HepG2 (cell line): Measurements from ENCODE around the gene PKNOX2. TPM values are rescaled to one million over a fixed set of nuclear protein-coding genes. Genes with fewer than 3 reads are reported as not detected.

Experiments used
- ATAC-seq: fragments of 200-7000 bp; cut with Tn5 transposase; 3 replicates; pipeline ENCODE4 v1.9.1; 2020; ENCODE audit warnings: mild to moderate bottlenecking, moderate library complexity
- BruUV-seq: library from RNA; stranded (reverse); fragments of 400-500 nt; replicated peaks from 2 replicates; lab custom pipeline; 2021; lab: Mats Ljungman, UMichigan
- CTCF ChIA-PET: fragments of 300-600 bp; formaldehyde crosslinking; extraction: SDS; loops from one replicate; lab custom pipeline; 2021; ENCODE audit warnings: low total read pairs, inconsistent platforms, low intra/inter-chr PET ratio; lab: Yijun Ruan, JAX
- POLR2A ChIA-PET: fragments of 350-600 bp; sonication (Branson Sonifier 250); formaldehyde crosslinking; loops from one replicate; lab custom pipeline; 2020; ENCODE audit warnings: antibody characterized with exemption, inconsistent platforms; lab: Yijun Ruan, JAX
- DNase-seq: peaks from one replicate; pipeline ENCODE4 v3.0.0-alpha.2; 2015; ENCODE audit warnings: low spot score
- FAIRE-seq: peaks from 3 replicates; lab custom pipeline; 2011; peaks lifted over from hg19 to GRCh38; lab: Jason Lieb, UNC
- H2AFZ ChIP-seq: one replicate; pipeline ENCODE4 v1.6.1; 2011; ENCODE audit warnings: low read length, inconsistent platforms
- H3K27ac ChIP-seq: fragments of 300-600 bp; 3 replicates; pipeline ENCODE4 v1.8.0; 2011; ENCODE audit warnings: mixed run types, mild to moderate bottlenecking, mixed read lengths, low read length, inconsistent platforms; ENCODE audit not compliant: insufficient read depth; ENCODE audit errors: extremely low read length
- H3K27me3 ChIP-seq, 2 experiments: fragments of 200-600 bp in 1 of 2; 2 replicates in 1 of 2; 3 replicates in 1 of 2; pipeline versions ENCODE4 v1.6.0 to v1.8.0; 2011; ENCODE audit warnings: low read length in 2 of 2, mild to moderate bottlenecking in 2 of 2, moderate library complexity in 2 of 2, inconsistent platforms in 1 of 2; ENCODE audit not compliant: insufficient read depth in 2 of 2, control insufficient read depth in 1 of 2
- H3K36me3 ChIP-seq, 2 experiments: fragments of 200-600 bp in 1 of 2; replicated peaks in 1 of 2; 2 replicates in 1 of 2; 3 replicates in 1 of 2; pipeline versions ENCODE4 v1.5.1 to v1.8.0; 2011; ENCODE audit warnings: low read length in 2 of 2, inconsistent platforms in 1 of 2; ENCODE audit not compliant: insufficient read depth in 2 of 2, control insufficient read depth in 1 of 2
- H3K4me1 ChIP-seq: 2 replicates; pipeline ENCODE4 v1.5.1; 2012; ENCODE audit warnings: low read length, inconsistent platforms; ENCODE audit not compliant: insufficient read depth
- H3K4me2 ChIP-seq: 2 replicates; pipeline ENCODE4 v1.6.0; 2011; ENCODE audit warnings: low read depth, low read length, inconsistent platforms
- H3K4me3 ChIP-seq, 3 experiments: fragments of 200-600 bp in 1 of 3; sonication (generic), shearing (Covaris generic) in 1 of 3; replicated peaks in 1 of 3; 2 replicates each; pipeline ENCODE4 v1.5.1; 2011 to 2016; ENCODE audit warnings: low read length in 3 of 3, inconsistent platforms in 2 of 3, low read depth in 2 of 3, mild to moderate bottlenecking in 2 of 3, control low read depth in 1 of 3, mixed read lengths in 1 of 3; ENCODE audit not compliant: insufficient read depth in 1 of 3
- H3K79me2 ChIP-seq: one replicate; pipeline ENCODE4 v1.6.1; 2011; ENCODE audit warnings: low read length, inconsistent platforms; ENCODE audit not compliant: insufficient read depth
- H3K9ac ChIP-seq: 2 replicates; pipeline ENCODE4 v1.6.0; 2011; ENCODE audit warnings: mild to moderate bottlenecking, low read depth, low read length, inconsistent platforms; ENCODE audit not compliant: insufficient read depth
- H3K9me3 ChIP-seq: 2 replicates; pipeline ENCODE4 v1.5.1; 2012; ENCODE audit warnings: mild to moderate bottlenecking, low read length
- H4K20me1 ChIP-seq: 2 replicates; pipeline ENCODE4 v1.6.0; 2011; ENCODE audit warnings: inconsistent platforms, mild to moderate bottlenecking, low read length, moderate library complexity; ENCODE audit not compliant: insufficient read depth
- CTCF ChIP-seq: sonication (generic); formaldehyde crosslinking; IDR thresholded peaks from 2 replicates; pipeline ENCODE4 v1.5.0; 2020; ENCODE audit warnings: mild to moderate bottlenecking, missing genetic modification reagents, moderate library complexity
- KMT2B ChIP-seq: IDR thresholded peaks from 2 replicates; pipeline ENCODE4 v1.6.1; 2016; ENCODE audit warnings: missing genetic modification reagents, missing compliant biosample characterization
- MIXL1 ChIP-seq: IDR thresholded peaks from 2 replicates; pipeline ENCODE4 v1.6.1; 2016
- STAG1 ChIP-seq: sonication (generic); formaldehyde crosslinking; IDR thresholded peaks from 2 replicates; pipeline ENCODE4 v1.4.0; 2020; ENCODE audit warnings: missing genetic modification reagents
- TEF ChIP-seq: sonication (generic); formaldehyde crosslinking; IDR thresholded peaks from 2 replicates; pipeline ENCODE4 v1.5.0; 2020; ENCODE audit warnings: missing genetic modification reagents
- XRCC5 ChIP-seq: fragments of 200-400 bp; formaldehyde crosslinking; optimal IDR thresholded peaks from 2 replicates; pipeline ENCODE3; 2017; ENCODE audit warnings: mild to moderate bottlenecking, low read length
- WGBS: methylation state at CpG from one replicate; pipeline ENCODE4 v1.1.6; 2017; ENCODE audit warnings: low lambda C conversion rate; 5-methylcytosine and 5-hydroxymethylcytosine counted together
- in situ Hi-C: cut with HindIII; loops from 2 replicates; pipeline ENCODE4 v1.10.0; 2017; ENCODE audit warnings: low pct_unique_long_range_greater_than_20kb; ENCODE audit not compliant: extremely low pct_ligation_motif_present
- intact Hi-C: fragments of 100-400 bp; cut with micrococcal nuclease; formaldehyde crosslinking; loops from one replicate; pipeline ENCODE4 v1.10.0; 2022; ENCODE audit not compliant: unreplicated experiment
- polyA plus RNA-seq, 8 experiments: library from polyadenylated mRNA; depleted of rRNA in 3 of 8; stranded (reverse) in 7 of 8; unstranded in 1 of 8; fragments of >200 nt; fragmentation: Illumina TruSeq in 4 of 8; extraction: Trizol in 4 of 8; gene quantifications; 2 replicates each; pipeline versions ENCODE4 v1.2.1 to v1.2.3, GENCODE V29; 2011 to 2016; ENCODE audit warnings: low read depth in 4 of 8, missing spikeins in 1 of 8, mixed read lengths in 1 of 8; ENCODE audit not compliant: insufficient read depth in 1 of 8
- total RNA-seq, 5 experiments: library from RNA; depleted of rRNA; stranded (reverse); fragments of >200 nt; fragmentation: Illumina TruSeq; extraction: Trizol; gene quantifications; 2 replicates each; pipeline ENCODE4 v1.2.3, GENCODE V29; 2016; ENCODE audit warnings: low read depth in 1 of 5

The PKNOX2 gene
- total and polyA plus RNA-seq, 2 of the 13 experiments (the other 11 are each of a cell fraction or from before 2014, with no cell fraction given): not detected

GRCh38 chr11:125345421-125346178 lies 181.0 kb downstream of the PKNOX2 start:
- no peak overlapping the region for H3K27ac ChIP-seq
- in situ Hi-C loops (loop anchor here (5.0 to 10.0 kb wide), 2 partner anchors 178 to 391 kb away; partner anchors contain the start of gene CCDC15), intact Hi-C loops (loop anchor here (1.0 kb wide), 1 partner anchor 181 kb away; the partner anchor contains the start of gene PKNOX2)
- no peak overlapping the region for H3K4me2 ChIP-seq
- no peak overlapping the region for H3K4me3 ChIP-seq
- ATAC-seq (peak; percentile 62), FAIRE-seq (no peak), DNase-seq (peak; percentile 15)
- H3K79me2 ChIP-seq: no peaks in the 10 kb centered on the region
- H3K4me1 ChIP-seq: no peaks in the 10 kb centered on the region
- WGBS: 22% methylated on average over 18 of the region's 20 CpGs
- no peaks in the 10 kb centered on the region for H3K36me3 ChIP-seq
- CTCF ChIA-PET: interaction anchor here (1.6 to 1.7 kb wide), 2 partner anchors 181 to 254 kb away, joined by 5 to 8 read pairs; partner anchors contain the start of gene PKNOX2
- BruUV-seq: no TSS peak
- peak; percentile 43 for TF ChIP-seq STAG1 (CRISPR knock-in tag)
- peak; percentile 100 for TF ChIP-seq MIXL1 (CRISPR knock-in tag)
- TF ChIP-seq XRCC5: peak; percentile 52
- peak; percentile 91 for TF ChIP-seq TEF
- TF ChIP-seq KMT2B (CRISPR knock-in tag): no peak
- TF ChIP-seq CTCF (CRISPR knock-in tag): peak; percentile 64
- no peak overlapping the region for H2AFZ ChIP-seq
- no peak overlapping the region for H3K9ac ChIP-seq
- POLR2A ChIA-PET: no interaction called here
- H3K27me3 ChIP-seq: peaks cover 5 to 57% of the 10 kb centered on the region in 2 experiments; a peak in 3 of 5 replicates
- no peaks in the 10 kb centered on the region for H4K20me1 ChIP-seq
- H3K9me3 ChIP-seq: no peaks in the 10 kb centered on the region
